IPS-18c (cell line): Measurements from ENCODE around the gene MEF2D.

ENCODE experiments used
- H3K4me3 ChIP-seq: 2 replicates; pipeline ENCODE4 v1.7.0; 2013; ENCODE audit warnings: low read depth, mild to moderate bottlenecking, low read length, moderate library complexity; ENCODE audit not compliant: insufficient read depth
- H3K9me3 ChIP-seq: one replicate; pipeline ENCODE4 v1.6.1; 2013; ENCODE audit warnings: mild to moderate bottlenecking, low read length, moderate library complexity; ENCODE audit not compliant: control insufficient read depth, insufficient read depth

The MEF2D gene

DNA sequence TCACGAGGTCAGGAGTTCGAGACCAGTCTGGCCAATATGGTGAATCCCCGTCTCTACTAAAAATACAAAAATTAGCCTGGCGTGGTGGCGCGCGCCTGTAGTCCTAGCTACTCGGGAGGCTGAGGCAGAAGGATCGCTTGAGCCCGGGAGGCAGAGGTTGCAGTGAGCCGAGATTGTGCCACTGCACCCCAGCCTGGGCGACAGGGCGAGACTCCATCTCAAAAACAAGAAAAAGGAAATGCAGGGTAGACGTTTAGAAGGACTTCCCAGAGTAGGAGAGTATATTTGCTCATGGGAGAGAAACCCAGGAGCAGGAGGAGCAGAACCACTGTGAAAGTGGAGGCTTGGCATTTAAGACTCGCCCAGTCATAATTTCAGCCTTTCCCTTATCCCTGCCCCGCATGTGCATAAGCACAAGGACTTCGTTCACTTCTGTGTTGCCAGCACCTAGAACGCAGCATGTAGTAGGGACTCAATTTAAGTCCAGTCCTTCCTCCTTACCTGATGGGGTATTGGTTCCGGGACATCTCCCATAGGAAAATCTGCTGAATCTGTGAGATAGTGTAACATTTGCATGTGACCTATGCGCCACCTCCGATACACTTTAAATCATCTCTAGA lies 5.2 kb upstream of the MEF2D start:
- Histone ChIP-seq H3K9me3 (no peaks in the 10 kb centered on the region), H3K4me3 (no peak overlapping the region)

DNA sequence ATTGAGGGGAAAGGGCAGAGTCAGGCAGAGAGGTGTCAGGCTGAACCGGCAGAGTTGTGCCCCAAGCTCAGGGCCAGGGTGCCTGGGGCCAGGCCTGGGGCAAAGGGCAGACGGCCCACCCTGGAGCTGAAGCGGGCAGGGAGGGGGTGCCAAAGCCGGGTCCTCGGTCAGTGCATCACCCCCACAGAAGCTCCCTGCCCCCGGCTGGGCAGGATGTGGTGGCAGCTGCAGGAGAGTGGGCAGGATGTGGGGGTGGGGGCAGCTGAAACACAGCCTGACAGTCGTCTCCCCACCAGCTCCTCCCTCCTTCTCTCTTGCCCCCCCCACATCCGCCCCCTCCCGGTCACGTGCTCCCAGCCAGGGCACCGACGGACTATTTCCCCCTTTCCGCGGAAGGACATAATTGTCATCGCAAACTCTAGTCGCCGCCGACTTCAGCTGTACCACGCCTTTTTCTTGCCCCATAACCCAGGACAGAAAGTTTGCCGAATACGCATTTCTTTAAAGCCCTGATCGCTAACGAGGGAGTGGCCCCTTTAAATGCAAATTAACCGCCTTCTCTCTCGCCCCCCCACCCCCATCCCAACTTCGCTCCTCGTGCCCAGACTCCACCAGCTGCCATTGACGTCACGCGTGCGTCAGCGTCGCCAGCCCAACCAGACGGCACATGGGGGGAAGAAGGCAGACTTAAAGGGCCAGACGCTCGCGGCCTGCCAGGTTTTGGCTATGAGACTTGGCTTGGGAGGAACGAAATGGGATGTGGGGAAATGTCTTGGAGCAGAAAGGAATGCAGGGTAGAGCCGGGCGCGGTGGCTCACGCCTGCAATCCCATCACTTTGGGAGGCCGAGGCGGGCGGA lies 4.5 kb upstream of the MEF2D start:
- Histone ChIP-seq H3K4me3 (peak overlapping the region; percentile 26), H3K9me3 (no peaks in the 10 kb centered on the region)

DNA sequence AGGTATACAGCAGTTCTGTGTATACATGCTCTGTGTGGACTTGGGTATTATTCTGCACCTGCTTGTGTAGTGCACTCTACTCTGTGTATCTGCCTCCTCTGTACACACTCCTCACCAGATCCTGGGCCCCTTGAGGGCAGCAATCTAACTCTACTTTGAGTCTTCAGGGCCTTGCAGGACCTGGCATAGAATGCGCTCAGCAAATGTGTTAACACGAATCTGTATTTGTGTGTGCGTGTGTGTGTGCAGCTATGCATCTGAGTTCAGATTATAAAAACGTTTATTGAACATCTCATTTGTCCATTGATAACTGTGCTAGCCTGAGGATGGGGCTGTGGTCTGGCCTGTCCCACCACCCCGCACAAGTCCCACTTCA lies 3.9 kb upstream of the MEF2D start:
- Histone ChIP-seq H3K4me3 (peak overlapping the region; percentile 26; the same call in 1 of the 2 replicates), H3K9me3 (no peaks in the 10 kb centered on the region)

DNA sequence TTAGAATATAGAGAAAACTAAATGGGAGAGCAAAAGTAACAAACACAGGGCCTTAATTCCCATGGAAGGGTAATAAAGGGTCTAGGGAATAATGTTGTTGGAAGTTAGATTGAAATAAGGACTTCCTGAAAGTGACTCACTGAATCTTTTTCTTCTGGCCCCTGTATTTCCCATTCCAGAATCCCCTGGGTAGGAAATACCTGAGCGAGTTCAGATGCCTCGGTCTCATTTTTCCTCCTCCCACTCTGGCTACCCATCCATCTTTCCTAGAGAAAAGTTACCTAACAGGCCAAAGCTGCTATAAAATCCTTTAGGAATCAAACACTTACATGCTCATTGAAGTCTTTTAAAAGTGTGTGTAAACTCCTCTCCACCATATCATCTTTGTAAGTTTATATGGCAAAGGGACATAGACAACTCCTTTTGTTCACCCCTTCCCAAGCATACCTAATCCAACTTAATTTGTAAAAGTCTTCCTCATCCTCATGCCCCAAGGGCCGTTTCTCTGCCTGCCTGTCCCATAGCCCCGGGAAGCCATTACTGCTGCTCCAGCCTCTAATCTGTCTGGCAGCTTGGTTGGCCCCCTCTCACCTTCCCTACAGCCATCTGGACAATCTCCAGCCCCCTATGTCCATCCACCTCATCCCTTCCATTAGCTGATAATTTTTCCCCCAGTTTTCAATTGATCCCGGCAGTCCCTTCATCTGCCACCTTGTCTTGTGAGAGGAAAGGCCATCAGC lies 3.3 kb upstream of the MEF2D start:
- Histone ChIP-seq H3K9me3 (no peaks in the 10 kb centered on the region), H3K4me3 (no peak overlapping the region)

DNA sequence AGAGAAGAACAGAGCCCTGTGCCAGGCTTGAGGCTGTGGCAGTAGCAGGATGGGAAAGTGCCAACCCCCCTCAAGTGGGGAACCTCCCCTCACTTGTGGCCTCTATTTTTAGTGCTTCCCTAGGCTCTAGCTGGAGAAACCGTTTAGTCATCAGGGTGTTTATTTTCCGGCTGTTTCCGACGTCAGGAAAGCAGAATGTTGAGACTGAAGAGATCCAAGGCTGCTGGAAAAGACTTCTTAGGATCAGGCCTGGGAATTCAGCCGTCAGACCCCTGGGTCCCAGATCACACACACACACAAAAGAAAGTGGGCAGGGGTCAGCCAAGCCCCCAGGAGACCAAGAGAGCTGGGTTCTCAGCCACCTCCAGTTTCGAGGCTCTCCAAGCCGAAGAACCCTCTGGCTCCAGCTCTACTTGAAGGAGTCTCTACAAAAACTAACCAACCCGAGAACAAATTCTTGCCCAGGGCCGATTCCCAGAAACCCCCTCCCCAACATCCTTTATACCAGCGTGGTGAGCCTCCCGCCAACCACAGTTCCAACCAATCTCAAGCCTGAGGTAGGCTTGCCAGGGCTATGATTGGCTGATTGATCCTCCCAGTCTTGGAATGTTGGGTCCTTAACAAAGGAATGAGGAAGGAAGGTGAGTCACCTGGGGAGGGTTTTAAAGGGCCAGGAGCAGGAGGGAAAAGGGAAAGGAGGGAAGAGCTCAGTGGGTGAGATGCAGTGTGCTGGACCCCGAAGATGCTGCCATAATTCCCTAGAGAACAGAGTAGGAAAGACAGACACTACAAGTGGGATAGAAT lies 2.5 kb upstream of the MEF2D start:
- no peaks in the 10 kb centered on the region for H3K9me3 ChIP-seq
- H3K4me3 ChIP-seq = no peak overlapping the region

DNA sequence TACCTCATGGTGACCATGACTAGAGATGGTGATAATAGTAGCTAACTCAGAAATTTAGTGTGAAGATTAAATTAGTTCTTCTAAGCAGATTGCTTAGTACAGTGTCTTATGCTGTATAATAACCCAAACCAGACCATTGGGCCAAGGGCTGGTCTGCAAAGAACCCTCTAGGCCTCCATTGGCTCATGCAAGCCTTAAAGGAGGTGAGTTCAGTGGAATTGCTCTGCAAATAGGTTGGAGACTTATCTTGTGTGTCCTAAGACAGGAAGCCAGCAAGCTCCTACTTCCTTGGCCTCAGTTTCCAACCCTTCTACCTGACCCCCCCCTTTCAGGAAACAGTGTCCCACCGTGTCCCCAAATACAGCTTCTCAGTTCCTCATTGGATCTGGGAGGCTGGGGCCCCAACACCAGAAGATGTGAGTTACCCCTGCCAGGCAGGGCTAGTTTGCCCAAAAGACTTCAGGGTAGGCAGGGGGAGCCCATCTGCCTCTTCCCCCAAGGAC lies 1.9 kb upstream of the MEF2D start:
- H3K4me3 ChIP-seq = no peak overlapping the region
- H3K9me3 ChIP-seq = no peaks in the 10 kb centered on the region

DNA sequence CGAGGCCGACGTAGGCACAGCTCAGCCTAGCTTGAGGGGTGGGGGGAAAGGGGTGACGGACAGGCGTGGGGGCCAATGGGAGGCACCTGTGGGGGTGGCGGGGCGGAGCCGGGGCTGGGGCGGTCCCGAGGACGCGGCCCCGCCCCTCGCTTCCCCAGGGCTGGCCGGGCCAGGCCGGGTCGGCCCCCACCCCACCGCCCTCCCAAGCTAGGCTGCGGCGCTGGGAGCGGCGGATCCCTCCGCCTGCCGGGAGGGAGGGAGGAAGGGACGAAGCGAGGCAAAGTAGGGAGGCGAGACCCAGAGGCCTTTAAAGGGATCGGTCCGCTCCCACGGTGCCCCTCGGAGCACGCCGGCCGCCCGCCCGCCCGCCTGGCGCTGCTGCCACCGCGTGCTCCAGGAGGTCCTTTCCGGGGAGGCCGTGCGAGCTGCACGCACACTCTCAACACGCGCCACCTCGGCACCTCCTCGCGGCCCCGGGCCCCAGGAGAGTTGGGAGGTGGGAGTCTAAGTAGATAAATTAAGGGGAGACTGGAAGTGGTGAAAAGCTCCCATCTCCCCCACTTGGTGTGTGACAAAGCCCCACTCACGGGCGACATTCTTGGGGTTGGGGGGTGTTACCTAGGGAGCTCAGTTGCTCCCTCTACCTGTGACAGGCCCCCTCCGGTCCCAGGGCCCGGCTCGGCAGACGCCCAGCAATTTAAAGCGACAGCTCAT lies 375 bp upstream of the MEF2D start:
- Histone ChIP-seq H3K4me3 (peak overlapping the region; percentile 89), H3K9me3 (no peaks in the 10 kb centered on the region)

DNA sequence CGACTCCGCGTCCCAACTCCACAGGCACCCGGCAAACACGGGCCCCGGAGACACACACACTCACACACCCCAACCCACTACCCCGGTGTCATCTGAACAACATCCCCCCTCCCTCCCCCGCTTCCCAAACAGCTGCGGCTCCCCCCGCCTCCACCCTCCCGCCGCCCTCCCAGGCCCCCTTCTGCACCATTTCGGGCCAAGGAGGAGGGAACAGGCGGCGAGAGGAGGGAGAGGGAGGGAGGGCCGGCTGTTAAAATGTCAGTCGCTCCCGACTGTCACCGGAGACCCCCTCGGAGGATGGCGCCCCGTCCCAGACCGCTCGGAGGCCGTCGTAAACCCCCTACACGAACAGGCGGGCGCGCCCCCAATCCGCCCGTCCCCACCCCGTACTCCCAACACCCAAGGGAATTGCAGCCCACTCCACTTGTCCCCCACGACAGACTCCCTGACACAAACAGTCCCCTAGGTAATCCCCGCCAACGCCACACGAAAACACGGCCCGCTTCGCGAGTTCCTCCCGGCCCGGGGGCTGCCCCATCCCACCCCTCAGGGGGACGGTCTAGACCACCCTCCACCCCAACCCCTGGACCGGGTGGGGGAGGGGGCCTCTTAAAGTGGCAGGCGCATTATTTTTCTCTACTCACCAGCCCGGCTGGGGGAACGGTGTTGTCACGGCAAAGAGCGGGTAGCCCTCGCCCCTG lies 583 bp downstream of the MEF2D start:
- H3K9me3 ChIP-seq = no peaks in the 10 kb centered on the region
- peak overlapping the region; percentile 89 for H3K4me3 ChIP-seq

DNA sequence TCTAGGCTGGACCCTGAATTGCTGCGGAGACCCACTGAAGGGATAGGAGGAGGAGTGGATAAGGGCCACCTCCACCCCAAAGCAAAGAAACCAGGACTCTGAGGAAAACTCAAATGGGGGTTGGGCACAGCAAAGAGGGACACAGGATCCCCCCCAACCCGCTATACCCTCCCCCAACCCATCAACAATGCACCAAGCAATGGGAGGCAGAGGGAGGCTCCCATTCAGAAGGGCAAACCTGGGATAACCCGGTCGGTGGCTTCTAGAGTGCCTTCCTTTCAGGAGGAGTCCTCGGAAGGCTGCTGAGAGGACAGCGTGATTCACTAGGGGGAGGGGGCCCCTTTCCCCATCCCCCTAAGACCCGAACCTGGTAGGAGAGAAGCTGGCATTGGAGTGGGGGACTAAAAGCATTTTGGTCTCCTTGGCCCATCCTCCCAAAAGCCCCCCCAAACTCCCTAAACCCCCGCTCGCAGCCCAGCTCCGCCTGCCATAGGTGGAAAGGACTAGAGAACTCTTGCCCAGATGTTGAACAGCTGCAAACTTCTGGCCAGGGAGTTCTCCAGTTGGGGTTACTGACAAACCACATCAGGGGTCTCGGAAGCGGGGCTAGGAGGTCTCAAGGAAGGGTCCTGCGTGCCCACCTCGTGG lies 1.3 kb downstream of the MEF2D start:
- H3K4me3 ChIP-seq = peak overlapping the region; percentile 89

DNA sequence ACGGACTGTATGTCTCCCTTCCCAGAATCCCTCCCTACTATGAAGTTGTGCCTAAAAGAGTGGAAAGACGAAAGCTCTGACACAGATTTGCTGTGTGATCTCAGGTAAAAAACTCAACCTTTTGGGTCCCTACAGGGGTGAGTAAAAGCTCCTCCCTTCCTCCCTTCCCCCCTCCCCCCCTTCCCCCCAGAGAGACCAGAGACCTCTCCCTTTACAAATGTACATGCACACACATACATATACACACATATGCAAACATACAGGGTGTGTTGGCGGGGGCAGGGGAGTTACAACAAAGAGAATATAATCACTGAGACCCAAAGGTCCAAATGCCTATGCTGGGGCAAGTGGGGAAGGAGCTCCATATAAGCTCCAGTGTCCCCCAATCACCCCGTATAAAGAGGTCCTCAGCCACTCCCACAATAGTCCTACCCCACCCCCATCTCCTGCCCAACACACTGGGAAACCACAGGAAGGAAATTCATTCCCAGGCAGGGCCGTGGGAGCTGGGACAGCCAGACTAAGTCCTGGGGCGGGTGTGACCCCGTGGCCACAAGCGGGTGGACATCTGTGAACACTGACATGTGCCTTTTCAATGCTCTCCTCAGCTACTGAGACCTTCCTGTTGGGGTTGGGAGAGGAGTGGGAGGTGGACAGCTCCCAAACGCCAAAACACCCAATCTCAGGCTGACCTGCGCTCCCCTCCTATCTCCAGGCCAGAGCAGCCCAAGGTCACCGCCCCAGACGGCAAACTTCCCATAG lies 2.0 kb downstream of the MEF2D start:
- peak overlapping the region; percentile 89 for H3K4me3 ChIP-seq
- no peaks in the 10 kb centered on the region for H3K9me3 ChIP-seq

More for the DNA sequence above, 1.3 kb downstream of the MEF2D start:
- no peaks in the 10 kb centered on the region for H3K9me3 ChIP-seq

DNA sequence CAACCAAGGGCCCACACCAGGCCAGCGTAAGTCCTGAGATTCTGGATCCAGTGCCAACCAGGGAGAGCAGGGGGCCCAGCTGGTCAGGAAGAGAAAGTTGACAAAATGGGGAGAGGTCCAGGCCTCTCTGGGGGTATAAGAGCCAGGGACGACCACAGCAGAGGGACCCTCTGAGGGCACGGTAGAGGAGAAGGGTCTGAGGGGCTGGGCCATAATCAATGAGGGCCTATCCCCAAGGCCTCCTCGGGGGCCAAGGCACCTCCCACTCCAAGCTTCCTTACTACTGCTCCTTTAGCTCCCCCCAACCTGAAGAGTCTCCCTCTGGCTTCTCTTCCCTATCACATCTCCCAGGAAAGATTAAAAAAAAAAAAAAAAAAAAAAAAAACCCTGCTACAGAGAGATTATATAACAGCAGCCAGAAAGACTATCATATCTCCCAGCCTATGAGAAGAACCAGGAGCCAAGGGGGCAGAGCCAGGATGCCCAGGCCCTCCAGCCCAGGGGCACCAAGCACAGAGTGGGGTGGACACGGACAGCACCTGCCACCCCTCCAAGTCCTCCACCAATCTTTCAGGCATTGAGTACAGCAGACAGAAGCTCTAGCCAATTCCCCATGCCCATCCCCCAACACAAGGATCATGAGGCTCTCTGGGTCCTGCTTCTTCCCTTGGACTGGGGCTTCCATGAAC lies 2.7 kb downstream of the MEF2D start:
- Histone ChIP-seq H3K9me3 (no peaks in the 10 kb centered on the region), H3K4me3 (no peak overlapping the region)

DNA sequence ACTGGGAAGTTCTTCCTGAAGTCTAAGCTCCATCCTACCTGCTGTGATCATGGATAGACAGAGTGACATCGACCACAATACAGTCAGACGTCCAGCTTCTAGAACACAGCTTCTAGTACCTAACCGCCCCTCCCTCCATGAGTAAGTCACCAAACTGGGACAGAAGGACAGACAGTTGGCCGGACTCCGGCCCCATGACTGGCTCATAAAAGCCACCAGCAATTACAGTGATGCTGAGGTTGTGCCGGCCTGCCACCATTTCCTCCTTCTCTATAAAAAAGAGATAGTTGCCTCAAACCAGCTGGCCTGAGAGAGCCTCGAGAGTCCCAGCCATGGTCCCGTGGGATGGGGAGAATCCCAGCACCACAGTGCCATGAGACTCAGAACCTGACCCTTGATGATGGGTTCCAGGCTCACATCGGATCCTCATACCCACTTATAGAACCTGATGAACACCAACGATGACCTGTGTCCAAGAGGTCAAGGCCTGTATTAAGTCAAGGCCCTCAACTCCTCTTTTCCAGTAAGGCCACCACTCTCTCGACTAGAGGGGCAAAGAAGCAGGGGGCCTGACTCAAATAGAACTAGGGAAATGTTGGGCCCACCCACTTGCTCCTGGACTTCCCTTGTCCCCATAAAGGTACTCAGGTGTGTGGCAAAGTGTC lies 3.4 kb downstream of the MEF2D start:
- H3K9me3 ChIP-seq = no peaks in the 10 kb centered on the region
- H3K4me3 ChIP-seq = no peak overlapping the region

DNA sequence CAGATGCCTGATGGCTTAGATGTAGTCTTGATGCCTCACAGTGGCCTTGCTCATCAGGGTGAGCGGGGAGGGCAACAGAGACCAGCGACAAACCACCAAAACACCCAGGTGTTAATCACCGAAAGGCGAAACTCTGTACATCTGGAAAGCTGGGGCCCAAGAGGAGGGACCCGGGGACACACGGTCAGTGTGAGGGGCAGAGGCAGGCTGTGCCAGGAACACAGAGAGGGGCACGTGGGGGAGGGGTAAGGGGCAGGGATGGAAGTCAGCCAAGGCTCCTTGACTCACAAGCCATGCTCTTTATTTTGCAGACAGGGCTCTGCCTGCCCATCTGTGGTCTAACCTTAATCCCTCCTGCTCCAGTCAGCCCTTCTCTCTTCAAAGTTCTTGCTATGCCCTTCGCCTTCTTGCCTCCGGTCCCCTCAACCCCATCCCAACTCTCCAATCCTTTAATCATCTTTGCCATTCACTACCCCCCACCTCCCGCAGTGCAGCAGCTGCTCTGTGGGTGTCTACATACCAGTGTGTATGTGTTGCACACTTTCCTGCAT lies 4.3 kb downstream of the MEF2D start:
- Histone ChIP-seq H3K9me3 (no peaks in the 10 kb centered on the region), H3K4me3 (no peak overlapping the region)
